Hematopoietic multipotent progenitor cell treated with erythropoietin and hydrocortisone succinate and interleukin-3 and kit ligand, for 15 days (in vitro differentiated cells): ENCODE results near the gene MTCH1.

Experiments
- DNase-seq: peaks from one replicate; pipeline ENCODE4 v3.0.0-alpha.2; 2015; ENCODE audit warnings: low spot score

MTCH1 gene, protein sequence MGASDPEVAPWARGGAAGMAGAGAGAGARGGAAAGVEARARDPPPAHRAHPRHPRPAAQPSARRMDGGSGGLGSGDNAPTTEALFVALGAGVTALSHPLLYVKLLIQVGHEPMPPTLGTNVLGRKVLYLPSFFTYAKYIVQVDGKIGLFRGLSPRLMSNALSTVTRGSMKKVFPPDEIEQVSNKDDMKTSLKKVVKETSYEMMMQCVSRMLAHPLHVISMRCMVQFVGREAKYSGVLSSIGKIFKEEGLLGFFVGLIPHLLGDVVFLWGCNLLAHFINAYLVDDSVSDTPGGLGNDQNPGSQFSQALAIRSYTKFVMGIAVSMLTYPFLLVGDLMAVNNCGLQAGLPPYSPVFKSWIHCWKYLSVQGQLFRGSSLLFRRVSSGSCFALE

GRCh38 chr6:36985808-36986703 is at the start of gene MTCH1:
Gene MTCH1 (minus strand): TSS chr6:36986196. CDS start chr6:36986173, 23 bp downstream.
- DNase-seq: peak; percentile 92

GRCh38 chr6:37033819-37034795 is 48.1 kb upstream of the MTCH1 start:
- DNase-seq: no peak

DNA sequence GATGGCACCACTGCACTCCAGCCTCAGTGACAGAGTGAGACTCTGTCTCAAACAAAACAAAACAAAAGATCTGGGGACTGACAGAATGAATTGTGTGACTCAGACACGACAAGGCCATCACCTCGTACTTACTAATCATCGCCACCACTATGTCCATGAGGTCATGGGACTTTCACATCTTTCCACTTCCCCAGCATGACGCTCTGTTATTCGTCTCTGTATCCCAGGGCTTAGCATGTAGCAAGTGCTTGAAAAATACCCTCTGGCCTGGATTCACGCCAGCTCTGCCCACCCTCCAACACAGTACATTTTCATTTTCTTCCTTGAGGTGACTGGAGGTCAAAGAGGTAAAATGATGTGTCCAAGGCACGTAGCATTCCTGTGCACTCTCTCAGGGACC is 47.3 kb upstream of the MTCH1 start:
- no peak for DNase-seq

GRCh38 chr6:37032239-37032638 is 46.2 kb upstream of the MTCH1 start:
- no peak for DNase-seq

DNA sequence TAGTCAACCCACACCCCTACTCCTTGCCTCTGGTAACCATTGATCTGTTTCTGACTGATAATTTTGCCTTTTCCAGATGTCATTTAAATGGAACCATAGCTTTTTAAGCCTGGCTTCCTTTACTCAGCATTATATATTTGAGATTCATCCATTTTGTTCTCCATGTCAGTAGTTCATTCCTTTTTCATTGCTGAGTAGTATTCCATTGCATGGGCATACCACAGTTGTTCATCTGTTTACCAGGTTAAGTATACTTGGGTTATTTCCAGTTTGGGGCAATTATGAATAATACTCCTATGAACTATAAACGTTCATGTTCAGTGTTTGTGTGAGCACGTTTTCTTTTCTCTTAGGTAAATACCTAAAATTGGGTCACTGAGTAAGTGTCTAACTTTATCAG is 44.6 kb upstream of the MTCH1 start:
- no peak for DNase-seq

DNA sequence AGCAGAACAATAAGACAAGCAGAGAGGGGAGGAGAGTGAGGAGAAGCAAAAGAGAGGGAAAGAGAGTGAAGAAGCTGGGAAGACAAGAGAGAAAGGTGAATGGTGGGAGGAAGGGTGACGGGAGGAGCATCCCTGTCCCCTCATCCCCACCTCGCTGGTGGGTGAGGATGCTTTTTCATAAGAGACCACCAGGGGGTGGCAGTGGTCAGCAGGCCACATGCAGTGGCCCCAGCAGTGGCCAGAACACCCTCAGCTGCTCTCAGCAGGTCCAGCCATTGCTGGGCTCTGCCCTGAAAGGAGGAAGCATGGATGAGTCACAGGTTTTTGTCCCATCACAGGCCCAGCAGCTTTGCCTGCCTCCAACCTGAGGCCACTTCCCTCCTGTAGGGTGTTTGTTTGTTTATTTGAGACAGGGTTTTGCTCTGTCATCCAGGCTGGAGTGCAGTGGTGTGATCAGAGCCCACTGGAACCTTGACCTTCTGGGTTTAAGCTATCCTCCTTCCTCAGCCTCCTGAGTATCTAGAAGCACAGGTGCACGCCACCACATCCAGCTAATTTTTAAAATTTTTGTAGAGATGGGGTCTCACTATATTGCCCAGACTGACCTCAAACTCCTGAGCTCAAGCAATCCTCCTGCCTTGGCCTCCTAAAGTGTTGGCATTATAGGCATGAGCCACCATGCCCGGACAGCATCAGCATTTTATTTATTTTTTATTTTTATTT is 43.4 kb upstream of the MTCH1 start:
- peak; percentile 82 for DNase-seq

DNA sequence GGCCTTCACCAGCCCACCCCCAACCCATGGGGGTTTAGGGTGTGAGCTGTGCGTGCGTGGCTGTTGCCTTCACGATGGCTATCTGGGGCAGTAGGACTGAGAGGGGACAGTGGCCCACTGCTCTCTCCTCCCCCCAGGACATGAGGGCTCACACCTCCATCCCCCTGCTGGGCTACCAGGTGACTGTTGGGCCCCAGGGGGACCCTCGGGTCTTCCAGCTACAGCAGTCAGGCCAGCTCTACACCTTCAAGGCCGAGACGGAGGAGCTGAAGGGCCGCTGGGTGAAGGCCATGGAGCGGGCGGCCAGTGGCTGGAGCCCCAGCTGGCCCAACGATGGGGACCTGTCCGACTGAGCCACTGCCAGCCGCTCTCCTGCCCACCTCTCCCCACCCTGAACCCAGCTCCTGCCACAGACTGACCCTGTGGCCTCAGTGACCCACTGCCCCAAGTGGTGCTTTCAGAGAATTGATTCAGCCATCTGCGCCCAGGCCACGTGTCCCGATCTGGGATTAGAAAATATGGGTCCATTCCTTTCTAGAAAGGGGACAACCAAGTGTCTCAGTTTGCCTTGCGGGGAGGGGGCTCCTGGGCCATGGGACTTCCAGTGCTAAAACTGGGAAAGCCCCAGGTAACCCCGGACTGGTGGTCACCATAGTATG is 41.9 kb upstream of the MTCH1 start:
- no peak for DNase-seq

DNA sequence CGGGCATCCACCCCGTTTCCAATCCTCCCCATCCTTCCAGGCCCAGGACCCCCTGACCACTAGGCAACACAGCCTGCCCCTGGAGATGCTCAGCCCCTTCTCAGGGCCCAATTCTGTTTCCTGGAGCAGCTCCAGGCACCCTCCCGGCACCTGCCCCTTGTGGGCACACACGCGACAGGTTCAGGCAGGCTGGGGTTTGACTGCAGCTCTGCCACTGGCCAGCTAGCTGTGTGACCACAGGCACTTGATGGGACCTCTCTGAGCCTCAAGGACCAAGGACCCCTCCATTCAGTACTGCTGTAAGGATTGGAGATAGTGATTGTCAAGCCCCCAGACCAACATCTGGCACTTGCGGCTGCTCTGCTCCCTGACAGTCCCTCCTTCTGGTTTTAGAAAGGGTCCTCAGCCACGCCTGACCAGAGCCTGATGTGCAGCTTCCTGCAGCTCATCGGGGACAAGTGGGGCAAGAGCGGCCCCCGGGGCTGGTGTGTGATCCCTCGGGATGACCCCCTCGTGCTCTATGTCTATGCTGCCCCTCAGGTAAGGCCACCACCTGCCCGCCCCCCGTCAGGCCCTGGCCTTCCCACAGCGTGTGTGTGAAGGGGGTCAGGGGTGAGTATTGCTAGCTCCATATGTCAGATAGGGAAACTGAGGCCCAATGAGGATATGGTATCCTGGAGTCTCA is 41.2 kb upstream of the MTCH1 start:
- no peak for DNase-seq

DNA sequence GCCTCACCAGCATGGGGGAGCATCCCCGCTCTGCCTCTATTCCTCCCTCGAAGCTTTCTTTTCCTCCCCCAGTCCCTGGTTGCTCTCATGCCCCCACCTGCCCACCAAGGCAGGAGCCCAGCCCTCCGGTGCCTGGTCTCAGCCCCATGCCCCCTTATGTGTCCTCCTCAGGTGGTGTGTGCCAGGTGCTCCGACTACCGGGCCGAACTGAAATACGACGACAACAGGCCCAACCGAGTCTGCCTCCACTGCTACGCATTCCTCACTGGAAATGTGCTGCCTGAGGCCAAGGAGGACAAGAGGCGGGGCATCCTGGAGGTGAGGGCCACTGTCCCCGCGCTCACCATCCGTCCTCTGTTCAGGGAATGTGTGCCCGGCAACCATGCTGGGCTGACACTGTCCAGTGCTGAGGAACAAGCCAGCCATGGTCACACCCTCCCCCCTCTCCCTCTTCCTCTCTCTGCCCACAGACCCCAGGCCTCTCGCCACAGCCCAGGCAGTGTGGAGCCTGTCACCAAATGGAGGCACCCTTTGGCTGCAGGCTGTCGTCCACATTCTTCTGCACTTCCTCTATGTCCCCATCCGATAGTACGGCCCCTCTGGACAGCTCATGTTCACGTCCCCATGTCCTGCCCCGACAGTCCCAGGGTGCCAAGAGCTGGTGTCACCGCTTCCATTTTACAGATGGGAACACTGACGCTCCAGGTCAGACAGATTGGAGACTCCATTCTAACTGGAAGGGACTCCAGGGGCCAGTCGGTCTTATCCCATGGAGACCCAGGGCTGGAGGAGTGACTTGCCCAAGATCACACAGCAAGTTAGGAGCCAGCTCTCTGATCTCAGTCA is 39.8 kb upstream of the MTCH1 start:
- no peak for DNase-seq

DNA sequence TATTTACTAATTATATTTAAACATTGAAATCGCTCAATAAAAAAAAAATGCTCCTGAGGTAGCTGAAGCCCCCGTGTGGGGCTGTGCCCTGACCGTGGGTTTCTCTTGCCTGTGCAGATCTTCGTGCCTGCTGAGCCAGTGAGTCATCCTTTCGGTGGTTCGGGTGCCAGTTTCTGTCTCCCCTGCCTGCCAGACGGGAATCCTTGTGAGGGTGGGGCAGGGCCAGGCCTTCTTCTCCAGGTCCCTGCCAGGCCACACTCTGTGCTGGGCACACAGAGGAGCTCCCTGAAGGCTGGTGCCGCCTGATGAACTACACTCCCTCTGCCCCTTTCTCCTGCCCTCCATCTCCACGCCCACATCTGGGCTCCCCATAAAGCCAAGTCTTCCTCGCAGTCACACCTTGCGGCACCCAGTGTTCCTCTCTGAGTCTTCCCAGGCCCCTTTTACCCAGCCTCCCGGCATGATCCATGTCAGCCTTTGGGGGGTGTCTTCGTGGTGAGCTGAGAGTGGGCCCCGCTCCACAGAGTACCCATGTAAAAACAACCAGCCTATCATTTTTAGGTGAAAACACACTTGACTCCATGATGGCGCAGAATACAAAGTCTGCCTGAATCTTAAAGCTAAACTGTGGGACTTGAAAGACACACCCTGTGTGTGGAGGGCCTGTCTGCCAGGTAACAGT is 38.8 kb upstream of the MTCH1 start:
- peak; percentile 63 for DNase-seq

DNA sequence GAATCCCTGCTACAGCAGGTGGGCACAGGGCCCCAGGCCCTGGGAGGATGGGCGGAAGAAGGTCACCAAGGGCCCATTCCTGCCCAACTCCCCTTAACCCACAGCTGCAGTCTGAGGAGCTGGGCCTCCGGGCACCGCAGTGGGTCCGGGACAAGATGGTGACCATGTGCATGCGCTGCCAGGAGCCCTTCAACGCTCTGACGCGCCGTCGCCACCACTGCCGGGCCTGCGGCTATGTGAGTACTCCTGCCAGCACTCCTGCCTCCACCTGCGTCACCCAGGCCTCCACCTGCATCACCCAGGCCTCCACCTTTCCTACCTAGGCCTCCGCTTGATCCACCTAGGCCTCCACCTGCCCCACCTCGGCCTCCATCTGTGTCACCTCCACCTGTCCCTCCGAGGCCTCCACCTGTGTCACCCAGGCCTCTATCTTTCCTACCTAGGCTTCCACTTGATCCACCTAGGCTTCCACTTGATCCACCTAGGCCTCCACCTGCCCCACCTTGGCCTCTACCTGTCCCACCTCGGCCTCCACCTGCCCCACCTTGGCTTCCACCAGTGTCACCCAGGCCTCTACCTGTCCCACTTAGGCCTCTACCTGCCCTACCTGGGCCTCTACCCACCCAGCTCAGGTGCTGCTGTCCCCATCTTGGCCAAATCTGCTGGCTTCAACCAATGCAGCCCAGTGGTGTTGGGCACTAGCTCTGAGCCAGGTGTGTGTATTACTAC is 36.3 kb upstream of the MTCH1 start:
- no peak for DNase-seq

DNA sequence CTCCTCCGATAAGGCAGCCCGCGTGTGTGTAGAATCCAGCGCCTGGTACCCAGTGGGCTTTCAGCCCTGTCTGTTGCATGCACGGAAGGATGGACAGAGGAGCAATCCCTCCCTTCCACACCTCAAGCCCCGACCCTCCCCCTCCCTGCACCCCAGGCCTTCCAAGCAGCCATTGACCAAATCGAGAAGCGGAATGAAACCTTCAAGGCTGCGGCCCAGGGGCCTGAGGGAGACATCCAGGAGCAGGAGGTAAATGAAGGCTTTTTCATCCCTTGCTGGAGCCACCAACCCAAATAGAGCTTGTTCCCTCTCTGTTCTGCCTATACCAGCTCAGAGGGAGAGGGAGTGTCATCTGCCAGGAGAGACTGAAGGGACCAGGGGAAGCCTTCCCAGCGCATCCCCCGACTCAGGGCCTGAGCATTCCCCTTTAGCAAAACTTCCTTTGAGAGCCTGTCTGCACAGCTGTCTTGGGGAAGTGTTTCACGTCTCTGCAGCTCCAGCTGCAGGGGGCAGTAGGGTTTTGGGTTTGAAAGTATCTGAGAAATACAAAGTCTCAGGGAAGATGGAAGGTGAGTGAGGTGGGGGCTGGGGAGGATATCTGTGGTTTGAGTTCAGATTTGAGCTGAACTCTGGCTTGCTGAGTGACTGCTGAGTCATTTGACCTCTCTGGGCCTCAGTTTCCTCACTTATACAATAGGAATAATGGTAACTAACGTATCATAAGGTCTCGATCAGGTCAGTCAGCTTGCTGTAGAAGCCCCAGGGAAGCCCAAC is 35.5 kb upstream of the MTCH1 start:
- peak; percentile 67 for DNase-seq

DNA sequence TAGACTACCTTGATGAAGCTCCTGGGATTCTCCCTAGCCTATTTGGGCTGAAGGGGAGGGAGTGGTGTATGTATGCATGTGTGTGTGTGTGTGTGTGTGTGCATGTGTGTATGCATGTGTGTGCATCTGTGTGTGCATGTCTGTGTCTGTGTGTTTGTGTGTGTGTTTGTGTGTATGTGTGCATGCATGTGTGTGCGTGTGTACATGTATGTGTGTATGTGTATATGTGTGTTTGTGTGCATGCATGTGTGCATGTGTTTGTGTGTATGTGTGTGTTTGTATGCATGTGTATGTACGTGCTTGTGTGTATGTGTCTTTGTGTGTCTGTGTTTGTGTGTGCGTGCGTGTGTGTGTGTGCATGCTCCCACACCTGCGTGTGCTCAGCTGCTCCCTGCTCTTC is 34.8 kb upstream of the MTCH1 start:
- no peak for DNase-seq

DNA sequence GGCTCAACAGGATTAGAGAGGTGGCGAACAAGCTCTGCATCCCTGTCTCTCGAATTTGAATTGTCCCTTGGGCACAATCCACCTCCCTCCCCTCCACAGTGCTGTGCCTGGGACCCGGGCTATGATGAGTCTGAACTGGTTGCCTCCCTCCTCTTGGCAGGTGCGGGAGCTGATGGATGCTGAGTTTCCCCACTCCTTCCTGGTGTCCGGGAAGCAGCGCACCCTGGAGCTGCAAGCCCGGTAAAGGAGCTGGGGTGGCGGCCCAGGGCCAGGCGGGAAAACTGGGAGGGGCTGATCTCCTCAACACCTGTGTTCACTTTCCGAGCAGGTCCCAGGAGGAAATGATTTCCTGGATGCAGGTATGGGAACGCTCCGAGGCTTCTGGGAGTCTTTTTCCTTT is 34.4 kb upstream of the MTCH1 start:
- no peak for DNase-seq

DNA sequence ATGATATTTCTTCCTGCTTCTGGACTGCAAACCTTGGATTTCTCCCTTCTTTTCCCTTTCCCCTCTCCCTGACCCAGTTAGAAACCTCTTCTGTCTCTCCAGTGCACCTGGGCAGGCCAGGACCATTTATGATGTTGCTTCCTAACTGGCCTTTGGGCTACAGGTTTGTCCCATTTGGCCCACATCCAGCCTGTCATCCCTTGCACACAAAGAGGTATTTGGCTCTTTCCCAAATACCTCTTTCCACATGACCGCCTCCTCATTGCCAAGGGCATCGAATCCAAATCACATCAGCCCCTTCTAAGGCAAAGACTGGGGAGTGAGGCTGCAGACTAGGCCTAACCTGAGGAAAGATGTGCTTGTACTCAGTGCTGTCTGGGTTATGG is 33.1 kb upstream of the MTCH1 start:
- DNase-seq: peak; percentile 34

- peak; percentile 92 for DNase-seq
These were observed 32.4 kb upstream of the MTCH1 start for GRCh38 chr6:37018198-37019064.
